HG03108 (cell line): Measurements from ENCODE around the gene BCL2L2.

ENCODE experiments used
- ATAC-seq: cut with Tn5 transposase; IDR thresholded peaks from one replicate; pipeline ENCODE4 v1.9.1; 2021; ENCODE audit warnings: moderate library complexity; ENCODE audit not compliant: unreplicated experiment

Gene BCL2L2

DNA sequence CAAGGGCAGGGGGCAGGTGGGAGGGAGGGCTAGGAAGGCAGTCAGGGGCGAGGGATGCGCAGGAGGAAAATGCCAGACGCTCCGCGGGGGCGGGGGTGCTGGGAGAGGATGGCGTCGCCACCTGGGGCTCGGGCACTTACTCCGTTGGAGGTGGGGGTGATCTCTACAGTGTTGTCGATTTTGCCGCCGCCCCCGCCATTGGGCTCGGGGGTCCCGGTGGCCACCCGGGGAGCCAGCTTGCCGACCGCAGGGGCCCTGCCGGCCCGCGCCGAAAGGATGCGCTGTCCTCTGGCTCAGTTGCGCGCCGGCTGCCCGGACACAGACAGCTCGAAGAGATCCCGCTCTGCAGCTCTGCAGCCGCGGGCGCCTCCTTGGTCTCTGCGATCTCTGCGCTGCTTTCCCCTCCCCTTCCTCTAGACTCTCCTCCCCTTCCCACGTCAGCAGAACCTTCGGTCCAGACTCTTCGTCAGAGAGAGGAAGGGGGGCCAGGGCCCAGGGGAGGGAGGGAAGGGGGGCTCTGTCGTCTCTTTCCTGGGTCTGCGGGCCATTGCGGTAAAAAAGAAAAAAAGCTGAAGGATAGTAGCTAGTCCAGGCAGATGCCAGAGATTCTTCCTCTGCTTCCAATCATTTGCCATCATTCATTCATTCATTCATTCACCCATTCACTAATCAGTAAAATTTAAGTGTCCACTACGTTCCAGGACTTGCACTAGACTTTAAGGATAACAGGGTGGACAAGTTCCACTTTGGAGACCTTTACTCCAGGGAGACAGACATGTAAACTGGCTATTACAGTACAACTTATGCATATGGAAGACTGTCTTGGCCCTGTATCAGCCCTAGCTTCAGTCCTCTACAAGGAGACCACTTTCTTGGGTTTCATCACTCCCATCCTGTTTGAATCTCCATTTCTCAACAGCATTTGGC, 46.1 kb downstream of the BCL2L2 start, which contains the start of gene SLC22A17:
Gene SLC22A17, minus strand, starts transcription at position 382 of the 927 bp plus-strand sequence.
- no peak for ATAC-seq

DNA sequence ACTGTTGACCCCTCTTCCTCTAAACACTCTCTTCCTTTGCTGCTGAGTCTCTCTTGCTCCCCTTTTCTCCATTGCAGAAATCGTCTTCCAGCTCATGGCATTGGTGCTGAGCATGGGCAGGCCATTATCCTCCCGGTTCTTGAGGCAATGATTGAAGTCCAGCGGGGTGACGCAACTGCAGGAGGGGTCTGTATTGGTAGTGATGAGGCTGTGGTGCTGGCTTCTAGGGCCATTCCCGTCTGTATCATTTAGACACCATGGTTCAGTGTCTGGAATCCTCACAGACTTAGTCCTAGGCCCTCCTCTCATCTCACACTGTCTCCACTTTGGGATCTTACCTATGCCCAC, 46.8 kb downstream of the BCL2L2 start:
- ATAC-seq: no peak

DNA sequence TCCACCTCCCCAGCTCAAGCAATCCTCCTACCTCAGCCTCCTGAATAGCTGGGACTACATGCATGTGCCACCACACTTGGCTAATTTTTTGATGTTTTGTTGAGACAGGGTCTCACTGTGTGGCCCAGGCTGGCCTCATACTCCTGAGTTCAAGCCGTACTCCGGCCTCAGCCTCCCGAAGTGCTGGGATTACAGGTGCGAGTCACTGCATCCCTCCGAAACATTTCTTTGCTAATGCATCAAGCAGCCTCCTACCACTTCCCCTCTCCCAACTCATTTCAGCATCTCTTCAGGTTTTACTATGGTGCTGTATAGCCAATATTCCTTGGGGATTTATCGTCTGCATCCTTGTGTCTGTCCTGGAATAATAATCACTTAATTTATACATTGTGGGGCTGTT, 48.4 kb downstream of the BCL2L2 start:
- ATAC-seq: no peak

DNA sequence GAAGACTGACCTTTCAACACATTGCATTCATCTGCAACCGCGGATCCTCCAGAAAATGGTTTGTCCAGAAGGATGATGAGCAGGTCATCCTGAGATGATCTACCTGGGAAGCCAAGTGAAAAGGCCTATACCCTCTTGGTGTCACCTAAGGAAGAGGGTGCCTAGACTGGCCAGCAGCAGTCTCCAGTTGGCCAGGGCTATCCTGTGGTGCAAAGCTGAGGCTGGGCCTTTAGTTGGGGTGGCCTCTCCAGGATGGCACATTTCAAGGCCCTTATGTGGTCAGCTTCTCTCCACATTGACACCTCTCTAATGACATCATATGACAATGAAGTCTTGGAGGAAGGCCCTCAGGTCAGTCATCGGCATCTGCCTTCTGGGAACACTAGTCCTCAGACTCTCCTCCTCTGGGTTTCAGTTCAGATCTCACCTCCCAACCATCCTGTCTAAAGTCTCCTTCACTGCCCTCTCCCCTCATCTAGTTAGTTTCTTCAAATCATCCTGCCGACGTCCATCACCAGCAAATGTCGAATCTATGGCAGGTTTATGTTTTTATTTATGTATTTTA, 49.3 kb downstream of the BCL2L2 start:
- ATAC-seq: no peak

DNA sequence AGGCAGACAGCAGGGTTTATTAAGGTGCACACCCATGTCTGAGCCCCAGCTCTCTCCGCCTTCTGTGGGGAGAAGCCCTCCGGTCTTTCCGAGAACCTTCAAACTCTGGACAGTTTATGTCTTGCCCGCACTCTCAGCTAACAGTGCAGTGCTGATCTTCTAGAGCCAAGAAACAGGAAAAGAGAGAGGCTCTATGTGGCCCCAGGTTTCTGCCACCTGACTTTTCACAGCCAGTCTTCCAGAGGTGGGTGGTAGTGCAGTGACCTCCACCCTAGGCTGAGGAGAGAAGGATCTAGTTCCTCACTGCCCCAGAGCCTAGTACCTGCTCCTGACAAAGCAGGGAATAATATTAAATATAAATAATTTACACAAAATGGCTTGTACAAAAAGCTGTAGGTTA, 50.0 kb downstream of the BCL2L2 start:
- ATAC-seq: no peak

DNA sequence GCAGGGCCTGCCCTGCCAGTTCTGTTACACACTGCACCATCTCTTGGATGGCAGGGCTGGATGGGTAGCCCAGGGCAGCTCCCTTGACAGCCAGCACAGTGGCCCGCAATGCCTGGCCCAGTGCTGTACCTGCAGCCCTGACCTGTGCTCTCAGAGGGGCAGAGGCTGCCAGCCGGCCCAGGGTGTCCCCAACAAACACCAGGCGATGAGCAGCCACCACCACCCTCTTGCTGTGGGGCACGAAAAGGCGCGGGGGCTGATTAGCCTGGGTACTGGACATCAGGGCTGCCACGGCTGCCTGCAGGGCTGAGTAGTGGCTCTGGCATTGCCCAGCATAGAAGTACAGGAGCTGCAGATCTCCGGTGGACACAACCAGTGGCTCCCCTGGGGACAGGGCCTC, 50.6 kb downstream of the BCL2L2 start:
- no peak for ATAC-seq

DNA sequence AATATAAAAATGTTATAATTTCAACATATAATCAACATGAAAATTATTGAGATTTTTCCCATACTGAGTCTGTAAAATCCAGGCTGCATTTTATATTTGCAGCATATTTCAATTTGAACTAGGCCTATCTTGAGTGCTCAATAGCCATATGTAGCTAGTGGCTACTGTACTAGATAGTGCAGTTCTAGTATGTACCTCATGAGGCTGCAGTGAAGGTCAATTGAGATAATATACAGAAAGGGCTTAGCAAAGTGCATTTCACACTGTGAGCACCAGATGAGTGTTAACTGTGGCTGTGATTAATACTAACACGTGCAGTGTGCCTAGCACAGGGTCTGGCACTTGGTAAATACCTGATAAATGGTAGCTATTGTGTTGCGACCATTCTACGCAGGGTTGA, 51.4 kb downstream of the BCL2L2 start:
- no peak for ATAC-seq

DNA sequence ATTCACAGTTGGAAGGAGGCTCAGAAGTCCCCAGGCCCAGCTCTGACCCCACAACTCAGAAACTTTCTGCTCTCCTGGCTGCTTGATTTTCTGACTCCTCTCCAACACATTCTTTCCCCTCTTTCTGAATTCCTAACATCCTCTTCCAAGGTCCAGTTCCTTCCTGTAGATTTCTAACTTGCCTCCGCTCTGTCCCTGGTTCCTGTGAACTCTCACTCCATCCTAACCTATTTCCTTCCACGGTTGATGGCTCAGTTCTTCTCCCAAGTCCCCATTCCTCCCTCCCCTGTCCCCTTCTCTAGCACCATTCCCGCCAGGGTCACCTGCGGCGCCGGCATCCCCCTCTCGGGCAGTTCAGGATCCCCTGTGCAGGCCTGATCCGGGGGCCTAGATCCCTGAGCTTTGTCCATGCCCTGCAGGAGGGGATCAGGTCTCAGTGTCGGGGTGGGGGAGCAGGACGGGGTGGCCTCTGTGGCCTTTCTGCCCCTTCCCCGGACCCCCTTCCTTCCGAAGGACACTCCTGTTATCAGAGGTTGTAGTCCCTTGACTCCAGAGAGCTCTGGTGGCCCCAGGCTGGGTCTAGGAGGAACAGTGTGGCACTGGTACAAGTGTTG, 52.0 kb downstream of the BCL2L2 start:
- no peak for ATAC-seq

DNA sequence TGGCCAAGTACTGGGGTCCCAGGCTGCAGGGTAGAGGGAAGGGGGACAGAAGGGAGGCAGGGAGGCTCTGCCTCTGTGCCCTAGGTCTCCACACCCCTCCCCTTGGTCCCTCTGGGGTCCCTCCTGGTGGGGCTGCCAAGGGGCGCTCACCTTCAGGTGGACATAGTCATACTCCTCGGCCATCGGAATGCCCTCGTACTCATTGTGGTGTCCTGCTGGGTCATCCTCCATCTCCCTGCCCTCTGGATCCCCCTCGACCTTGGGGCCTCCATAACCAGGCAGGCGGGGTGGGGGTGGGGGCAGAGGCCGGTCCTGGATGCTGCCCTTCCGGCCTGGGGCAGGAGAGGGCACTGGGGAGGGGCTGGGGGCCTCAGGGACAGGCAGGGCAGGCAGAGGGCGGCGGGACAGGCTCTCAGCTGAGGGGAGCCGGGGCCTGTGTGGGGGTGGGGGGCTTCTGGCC, 52.6 kb downstream of the BCL2L2 start:
- no peak for ATAC-seq

DNA sequence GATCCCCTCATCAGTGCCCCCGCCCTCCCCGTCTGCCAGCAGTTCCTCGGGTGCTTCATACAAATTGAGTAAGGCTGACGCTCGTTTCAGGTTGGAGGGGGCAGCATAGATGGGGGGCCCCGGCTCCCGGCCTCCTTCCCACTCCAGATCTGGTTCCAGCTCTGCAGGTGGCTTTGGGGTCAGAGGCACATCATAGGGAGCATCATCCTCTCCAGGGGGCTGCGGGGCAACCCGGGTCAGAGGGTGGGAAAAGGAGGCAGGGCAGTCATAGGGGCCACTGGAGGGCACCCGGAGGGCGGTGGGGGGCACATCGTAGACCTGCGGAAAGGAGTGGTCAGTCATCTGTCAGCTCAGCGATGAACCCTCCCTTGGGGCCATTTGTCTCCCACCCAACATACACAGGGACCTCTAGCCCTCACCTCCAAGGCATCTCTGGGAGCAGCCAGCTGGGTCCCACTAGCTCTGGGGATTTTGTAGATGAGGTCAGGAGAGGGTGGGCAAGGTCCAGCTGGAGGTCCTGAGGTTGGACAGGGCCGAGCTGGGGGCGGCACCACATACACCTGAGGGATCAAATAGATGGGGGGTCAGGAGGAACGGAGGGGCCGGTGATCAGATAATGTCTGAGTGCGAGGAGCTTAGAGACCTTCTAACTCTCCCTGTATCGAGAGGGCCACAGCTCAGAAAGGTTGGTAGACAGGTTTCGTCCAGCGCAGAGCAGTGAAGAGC, 53.3 kb downstream of the BCL2L2 start:
- no peak for ATAC-seq

DNA sequence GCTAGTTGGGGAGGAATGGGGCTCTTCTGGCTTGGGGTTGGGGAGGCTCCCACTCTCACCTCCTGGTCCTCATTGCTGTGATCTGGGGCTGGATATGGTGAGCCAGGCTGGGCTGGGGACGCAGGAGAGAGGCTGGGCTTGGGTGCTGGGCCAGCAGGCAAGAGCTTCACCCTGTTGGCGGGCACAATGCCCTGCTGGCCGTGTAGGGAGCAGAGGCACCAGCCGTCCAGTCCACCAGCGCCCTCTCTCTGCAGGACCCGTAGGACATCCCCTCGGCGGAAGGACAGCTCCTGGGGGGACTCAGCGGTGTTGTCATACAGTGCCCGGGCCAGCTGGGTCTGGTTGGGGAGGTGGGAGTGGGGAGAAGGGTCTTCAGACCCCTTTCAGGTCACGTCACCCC, 53.9 kb downstream of the BCL2L2 start:
- no peak for ATAC-seq

DNA sequence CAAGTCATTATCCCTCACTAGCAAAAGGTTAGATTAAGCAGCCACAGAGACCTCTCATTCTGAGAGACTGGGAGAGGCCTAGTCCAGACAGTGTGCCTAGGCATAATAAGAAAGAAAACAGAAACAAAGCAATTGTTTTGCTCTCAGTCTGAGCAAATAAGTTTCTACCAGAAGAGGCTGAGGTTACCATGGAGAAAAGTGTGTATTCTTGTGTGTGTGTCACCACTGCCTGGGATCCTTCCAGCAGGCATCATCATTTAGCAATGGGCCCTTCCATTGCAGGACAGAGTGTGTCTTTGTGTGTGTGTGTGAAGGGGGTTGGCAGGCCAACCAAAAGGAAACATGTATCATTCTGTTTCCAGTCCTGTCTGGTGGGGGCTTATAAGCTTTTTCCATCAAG, 54.7 kb downstream of the BCL2L2 start:
- ATAC-seq: no peak
